Hepatocyte (in vitro differentiated cells): ENCODE data around the gene NPBWR2. TPM values are rescaled to one million over a fixed set of nuclear protein-coding genes. Genes with fewer than 3 reads are reported as not detected.

ENCODE experiments used
- DNase-seq: peaks from one replicate; pipeline ENCODE4 v3.0.0-alpha.2; 2016; ENCODE audit warnings: low spot score
- H2AFZ ChIP-seq: fragments of 200-600 bp; sonication (generic); 2 replicates; pipeline ENCODE4 v1.6.0; 2016; ENCODE audit warnings: antibody characterized with exemption, mild to moderate bottlenecking
- H3K27ac ChIP-seq: fragments of 200-600 bp; sonication (generic); 2 replicates; pipeline ENCODE4 v1.5.1; 2016; ENCODE audit warnings: mild to moderate bottlenecking
- H3K27me3 ChIP-seq: fragments of 200-600 bp; sonication (generic); 2 replicates; pipeline ENCODE4 v1.6.1; 2016
- H3K36me3 ChIP-seq: fragments of 200-600 bp; sonication (generic); replicated peaks from 2 replicates; pipeline ENCODE4 v1.5.1; 2016; ENCODE audit warnings: low read depth; ENCODE audit not compliant: insufficient read depth
- H3K4me1 ChIP-seq: fragments of 200-600 bp; sonication (generic); 2 replicates; pipeline ENCODE4 v1.5.1; 2016; ENCODE audit warnings: mild to moderate bottlenecking, moderate library complexity; ENCODE audit not compliant: insufficient read depth
- H3K4me2 ChIP-seq: fragments of 200-600 bp; sonication (generic); 2 replicates; pipeline ENCODE4 v1.6.0; 2016
- H3K4me3 ChIP-seq: fragments of 200-600 bp; sonication (generic); 2 replicates; pipeline ENCODE4 v1.5.1; 2016; ENCODE audit warnings: mild to moderate bottlenecking
- H3K79me2 ChIP-seq: fragments of 200-600 bp; sonication (generic); 2 replicates; pipeline ENCODE4 v1.6.0; 2017; ENCODE audit warnings: mild to moderate bottlenecking
- H3K9me2 ChIP-seq: fragments of 200-600 bp; sonication (generic); replicated peaks from 2 replicates; pipeline ENCODE4 v1.6.0; 2017; ENCODE audit warnings: mild to moderate bottlenecking; ENCODE audit not compliant: insufficient read depth
- H3K9me3 ChIP-seq: fragments of 200-600 bp; sonication (generic); 2 replicates; pipeline ENCODE4 v1.5.1; 2016; ENCODE audit warnings: low read depth, mild to moderate bottlenecking
- H4K20me1 ChIP-seq: fragments of 200-600 bp; sonication (generic); 2 replicates; pipeline ENCODE4 v1.6.0; 2016; ENCODE audit warnings: mild to moderate bottlenecking; ENCODE audit not compliant: insufficient read depth, poor library complexity, severe bottlenecking
- CTCF ChIP-seq: fragments of 200-600 bp; sonication (generic); IDR thresholded peaks from 2 replicates; pipeline ENCODE4 v1.5.1; 2016; ENCODE audit warnings: antibody characterized with exemption, mild to moderate bottlenecking; ENCODE audit not compliant: poor library complexity
- EZH2 ChIP-seq: fragments of 200-600 bp; sonication (generic); IDR thresholded peaks from 2 replicates; pipeline ENCODE4 v1.6.1; 2016; ENCODE audit warnings: antibody characterized with exemption, mild to moderate bottlenecking, borderline replicate concordance
- EZH2phosphoT487 ChIP-seq: fragments of 200-600 bp; sonication (generic); IDR thresholded peaks from one replicate; pipeline ENCODE4 v1.6.1; 2018; ENCODE audit warnings: antibody characterized with exemption, mild to moderate bottlenecking, low read depth, moderate library complexity; ENCODE audit not compliant: unreplicated experiment, severe bottlenecking
- WGBS: methylation state at CpG from one replicate; pipeline ENCODE4 v1.1.6; 2016; ENCODE audit warnings: low lambda C conversion rate; ENCODE audit errors: missing lambda C conversion rate; 5-methylcytosine and 5-hydroxymethylcytosine counted together
- polyA plus RNA-seq: library from polyadenylated mRNA; unstranded; fragments of >200 nt; fragmentation: Nextera tagmentation; extraction: Ambion mirVana; gene quantifications from 2 replicates; pipeline ENCODE4 v1.2.1, GENCODE V29; 2016
- total RNA-seq: library from RNA; depleted of rRNA; stranded (reverse); fragments of >200 nt; gene quantifications from 2 replicates; pipeline ENCODE4 v1.2.3, GENCODE V29; 2014

Gene NPBWR2
- total and polyA plus RNA-seq, 2 experiments from 2014 or later = not detected

GRCh38 chr20:64100566-64100888, 6.8 kb downstream of the NPBWR2 start:
- 66% methylated on average over 4 of the region's 4 CpGs for WGBS
- TF ChIP-seq EZH2phosphoT487 = no peak
- no peak for TF ChIP-seq CTCF
- TF ChIP-seq EZH2 = no peak
- no peak overlapping the region for H3K4me3 ChIP-seq
- H4K20me1 ChIP-seq = no peaks in the 10 kb centered on the region
- DNase-seq = no peak
- no peaks in the 10 kb centered on the region for H3K9me3 ChIP-seq
- H2AFZ ChIP-seq = no peak overlapping the region
- H3K27me3 ChIP-seq = peaks cover 35% of the 10 kb centered on the region
- H3K27ac ChIP-seq = no peak overlapping the region
- H3K79me2 ChIP-seq = no peaks in the 10 kb centered on the region
- peaks cover 8% of the 10 kb centered on the region for H3K4me1 ChIP-seq
- H3K36me3 ChIP-seq = no peaks in the 10 kb centered on the region
- no peaks in the 10 kb centered on the region for H3K9me2 ChIP-seq
- no peak overlapping the region for H3K4me2 ChIP-seq

- DNase-seq = no peak
- no peaks in the 10 kb centered on the region for H3K9me3 ChIP-seq
- no peak for TF ChIP-seq EZH2
- TF ChIP-seq EZH2phosphoT487 = no peak
- TF ChIP-seq CTCF = no peak
- 76% methylated on average over 14 of the region's 14 CpGs for WGBS
- H3K4me3 ChIP-seq = no peak overlapping the region
- H4K20me1 ChIP-seq = no peaks in the 10 kb centered on the region
- no peaks in the 10 kb centered on the region for H3K79me2 ChIP-seq
- no peak overlapping the region for H3K4me2 ChIP-seq
- peaks cover 35% of the 10 kb centered on the region for H3K27me3 ChIP-seq
- peaks cover 8% of the 10 kb centered on the region for H3K4me1 ChIP-seq
- no peak overlapping the region for H3K27ac ChIP-seq
- no peaks in the 10 kb centered on the region for H3K9me2 ChIP-seq
- no peaks in the 10 kb centered on the region for H3K36me3 ChIP-seq
- no peak overlapping the region for H2AFZ ChIP-seq
Observed at GRCh38 chr20:64099880-64100565, 7.3 kb downstream of the NPBWR2 start.

GRCh38 chr20:64099086-64099786, 8.1 kb downstream of the NPBWR2 start:
- no peak for DNase-seq
- Histone ChIP-seq H3K27me3 (peaks cover 35% of the 10 kb centered on the region), H3K79me2 (no peaks in the 10 kb centered on the region), H3K9me2 (no peaks in the 10 kb centered on the region), H2AFZ (no peak overlapping the region), H3K4me2 (no peak overlapping the region), H4K20me1 (no peaks in the 10 kb centered on the region), H3K9me3 (no peaks in the 10 kb centered on the region), H3K4me3 (no peak overlapping the region), H3K27ac (no peak overlapping the region), H3K4me1 (peaks cover 8% of the 10 kb centered on the region), H3K36me3 (no peaks in the 10 kb centered on the region)
- 90% methylated on average over 20 of the region's 21 CpGs for WGBS
- no peak for TF ChIP-seq CTCF
- no peak for TF ChIP-seq EZH2phosphoT487
- no peak for TF ChIP-seq EZH2
